AG04449 (cell line): ENCODE data around the gene SLC4A4.

Source experiments
- CTCF ChIA-PET: fragments of 350-600 bp; formaldehyde crosslinking; extraction: SDS; loops from one replicate; lab custom pipeline; 2021; ENCODE audit warnings: antibody characterized with exemption; lab: Yijun Ruan, JAX
- POLR2A ChIA-PET: fragments of 400-600, 350-600 bp; formaldehyde crosslinking; extraction: SDS; loops from one replicate; lab custom pipeline; 2020; ENCODE audit warnings: antibody characterized with exemption, inconsistent platforms; lab: Yijun Ruan, JAX
- DNase-seq: peaks from one replicate; pipeline ENCODE4 v3.0.0-alpha.2; 2010; ENCODE audit warnings: low read depth, low spot score
- H3K4me3 ChIP-seq: 2 replicates; pipeline ENCODE4 v1.5.1; 2011; ENCODE audit warnings: low read depth, mild to moderate bottlenecking, control low read depth, low read length
- TF ChIP-seq, protein P1 (sequence below): IDR thresholded peaks from one replicate; pipeline ENCODE4 v1.5.1; 2011; ENCODE audit warnings: mild to moderate bottlenecking, moderate library complexity, low read length, control low read depth, inconsistent platforms; ENCODE audit not compliant: insufficient read depth; ENCODE audit errors: missing control alignments

The SLC4A4 gene

DNA sequence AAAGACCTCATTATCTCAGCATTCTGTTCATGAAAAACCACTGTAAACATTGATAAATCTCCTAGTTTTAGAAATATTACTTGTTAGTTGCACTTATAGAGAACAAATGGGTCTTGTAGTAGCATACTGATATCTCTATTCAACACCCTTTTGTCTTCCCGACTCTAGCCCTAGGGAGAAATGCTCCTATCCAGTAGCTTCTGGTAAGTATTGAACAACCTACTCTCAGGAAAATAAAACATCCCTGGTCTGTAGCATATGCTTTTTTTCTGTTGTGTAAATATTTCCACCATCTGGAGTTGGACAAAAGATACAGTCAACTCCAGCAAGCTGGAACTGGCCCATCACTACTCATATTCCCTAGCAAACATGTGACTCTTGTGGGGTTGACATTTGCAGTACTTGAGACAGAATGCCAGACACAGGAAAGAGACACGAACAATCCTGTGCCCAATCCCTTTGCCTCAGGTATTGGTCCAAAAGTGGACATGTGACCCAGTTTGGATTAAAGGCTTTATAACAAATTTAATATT lies 256.8 kb downstream of the SLC4A4 start:
- ChIA-PET POLR2A (no interaction called here), CTCF (interaction anchor here (0.9 kb wide), 1 partner anchor 324 kb away, joined by 3 read pairs; no protein-coding TSS in a partner anchor)
- TF ChIP-seq, protein P1, sequence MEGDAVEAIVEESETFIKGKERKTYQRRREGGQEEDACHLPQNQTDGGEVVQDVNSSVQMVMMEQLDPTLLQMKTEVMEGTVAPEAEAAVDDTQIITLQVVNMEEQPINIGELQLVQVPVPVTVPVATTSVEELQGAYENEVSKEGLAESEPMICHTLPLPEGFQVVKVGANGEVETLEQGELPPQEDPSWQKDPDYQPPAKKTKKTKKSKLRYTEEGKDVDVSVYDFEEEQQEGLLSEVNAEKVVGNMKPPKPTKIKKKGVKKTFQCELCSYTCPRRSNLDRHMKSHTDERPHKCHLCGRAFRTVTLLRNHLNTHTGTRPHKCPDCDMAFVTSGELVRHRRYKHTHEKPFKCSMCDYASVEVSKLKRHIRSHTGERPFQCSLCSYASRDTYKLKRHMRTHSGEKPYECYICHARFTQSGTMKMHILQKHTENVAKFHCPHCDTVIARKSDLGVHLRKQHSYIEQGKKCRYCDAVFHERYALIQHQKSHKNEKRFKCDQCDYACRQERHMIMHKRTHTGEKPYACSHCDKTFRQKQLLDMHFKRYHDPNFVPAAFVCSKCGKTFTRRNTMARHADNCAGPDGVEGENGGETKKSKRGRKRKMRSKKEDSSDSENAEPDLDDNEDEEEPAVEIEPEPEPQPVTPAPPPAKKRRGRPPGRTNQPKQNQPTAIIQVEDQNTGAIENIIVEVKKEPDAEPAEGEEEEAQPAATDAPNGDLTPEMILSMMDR, result no peak
- H3K4me3 ChIP-seq, result no peak overlapping the region
- no peak for DNase-seq

DNA sequence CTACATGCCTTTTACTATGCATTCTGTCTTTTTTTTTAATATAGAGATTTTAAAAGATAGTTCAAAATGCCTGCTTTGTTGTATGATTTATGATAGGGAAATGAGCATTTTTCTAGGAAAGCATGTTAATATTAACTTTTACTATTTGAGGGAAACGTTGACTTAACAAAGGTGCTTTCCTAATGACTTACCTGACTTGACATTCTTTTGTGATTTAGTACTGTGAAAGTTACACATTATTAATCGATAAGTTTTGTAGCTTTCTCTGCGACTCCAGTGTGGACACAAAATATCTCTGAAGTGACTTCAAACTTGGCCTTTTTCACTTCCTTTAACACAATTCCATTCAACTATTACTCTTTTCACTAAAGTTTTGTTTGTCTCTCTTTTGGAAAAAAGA lies 260.8 kb downstream of the SLC4A4 start:
- POLR2A ChIA-PET, result no interaction called here
- CTCF ChIA-PET, result no interaction called here
- H3K4me3 ChIP-seq, result no peak overlapping the region
- TF ChIP-seq, protein P1, result no peak
- DNase-seq, result no peak

DNA sequence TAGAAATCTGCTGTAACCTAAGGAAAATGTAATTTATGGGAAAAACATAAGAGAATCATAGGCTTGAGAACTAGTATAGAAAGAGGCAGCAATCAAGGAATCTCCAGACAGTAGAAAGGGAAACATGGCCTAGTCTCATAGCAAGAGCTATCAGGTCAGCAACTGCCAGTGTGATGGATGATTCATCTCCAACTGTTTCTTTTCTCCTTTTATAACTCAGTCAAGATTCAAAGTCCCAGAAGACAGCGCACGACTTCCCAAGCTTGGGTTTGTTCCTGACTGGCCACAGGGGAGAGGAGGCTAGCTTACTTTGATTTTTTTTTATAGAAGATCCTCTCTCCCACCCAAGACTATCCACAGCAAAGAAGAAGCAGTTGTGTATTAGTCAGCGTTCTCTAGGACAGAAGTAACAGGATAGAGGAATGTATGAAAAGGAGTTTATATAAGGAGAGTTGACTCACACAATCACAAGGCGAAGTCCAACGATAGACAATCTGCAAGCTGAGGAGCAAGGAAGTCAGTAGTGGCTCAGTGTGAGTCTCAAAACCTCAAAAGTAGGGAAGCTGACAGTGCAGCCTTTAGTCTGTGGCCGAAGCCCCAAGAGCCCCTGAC lies 263.6 kb downstream of the SLC4A4 start:
- no peak overlapping the region for H3K4me3 ChIP-seq
- TF ChIP-seq, protein P1, result no peak
- POLR2A ChIA-PET, result interaction anchor here (1.4 kb wide), 1 partner anchor 416 kb away, joined by 3 read pairs; no protein-coding TSS in a partner anchor
- DNase-seq, result peak; percentile 24
- CTCF ChIA-PET, result no interaction called here

DNA sequence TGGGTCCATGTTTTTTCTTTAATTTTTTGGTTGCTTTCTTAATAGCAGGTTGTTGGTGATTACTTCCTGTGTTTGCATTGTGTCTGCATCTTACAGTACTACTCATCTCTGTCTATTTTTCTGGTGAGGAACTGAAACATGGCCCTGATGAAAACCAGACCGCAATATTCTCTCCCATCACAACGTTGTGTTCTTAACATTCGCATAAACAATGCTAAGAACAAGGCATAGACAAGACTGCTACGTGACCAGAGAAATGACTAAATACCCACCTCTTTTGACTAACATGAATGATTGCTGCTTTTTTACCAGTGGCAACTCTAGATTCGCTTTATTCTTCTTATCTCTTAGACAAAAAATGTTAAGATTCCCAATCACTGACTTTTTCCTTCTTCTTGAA lies 266.0 kb downstream of the SLC4A4 start:
- CTCF ChIA-PET, result no interaction called here
- POLR2A ChIA-PET, result no interaction called here
- DNase-seq, result no peak
- TF ChIP-seq, protein P1, result no peak
- no peak overlapping the region for H3K4me3 ChIP-seq

DNA sequence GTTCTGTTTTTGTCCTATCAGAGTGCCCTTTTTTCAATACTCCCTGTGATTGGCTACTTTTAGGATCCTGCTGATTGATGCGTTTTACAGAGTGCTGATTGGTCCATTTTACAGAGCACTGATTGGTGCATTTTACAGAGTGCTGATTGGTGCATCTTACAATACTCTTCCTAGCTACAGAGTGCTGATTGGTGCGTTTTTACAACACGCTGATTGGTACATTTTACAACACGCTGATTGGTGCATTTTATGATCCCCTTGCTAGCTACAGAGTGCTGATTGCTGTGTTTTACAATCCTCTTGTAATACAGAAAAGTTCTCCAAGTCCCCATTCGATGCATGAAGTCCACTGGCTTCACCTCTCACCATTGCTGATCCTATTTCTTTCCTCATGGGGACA lies 268.3 kb downstream of the SLC4A4 start:
- no peak overlapping the region for H3K4me3 ChIP-seq
- DNase-seq, result no peak
- CTCF ChIA-PET, result no interaction called here
- TF ChIP-seq, protein P1, result no peak
- POLR2A ChIA-PET, result no interaction called here

DNA sequence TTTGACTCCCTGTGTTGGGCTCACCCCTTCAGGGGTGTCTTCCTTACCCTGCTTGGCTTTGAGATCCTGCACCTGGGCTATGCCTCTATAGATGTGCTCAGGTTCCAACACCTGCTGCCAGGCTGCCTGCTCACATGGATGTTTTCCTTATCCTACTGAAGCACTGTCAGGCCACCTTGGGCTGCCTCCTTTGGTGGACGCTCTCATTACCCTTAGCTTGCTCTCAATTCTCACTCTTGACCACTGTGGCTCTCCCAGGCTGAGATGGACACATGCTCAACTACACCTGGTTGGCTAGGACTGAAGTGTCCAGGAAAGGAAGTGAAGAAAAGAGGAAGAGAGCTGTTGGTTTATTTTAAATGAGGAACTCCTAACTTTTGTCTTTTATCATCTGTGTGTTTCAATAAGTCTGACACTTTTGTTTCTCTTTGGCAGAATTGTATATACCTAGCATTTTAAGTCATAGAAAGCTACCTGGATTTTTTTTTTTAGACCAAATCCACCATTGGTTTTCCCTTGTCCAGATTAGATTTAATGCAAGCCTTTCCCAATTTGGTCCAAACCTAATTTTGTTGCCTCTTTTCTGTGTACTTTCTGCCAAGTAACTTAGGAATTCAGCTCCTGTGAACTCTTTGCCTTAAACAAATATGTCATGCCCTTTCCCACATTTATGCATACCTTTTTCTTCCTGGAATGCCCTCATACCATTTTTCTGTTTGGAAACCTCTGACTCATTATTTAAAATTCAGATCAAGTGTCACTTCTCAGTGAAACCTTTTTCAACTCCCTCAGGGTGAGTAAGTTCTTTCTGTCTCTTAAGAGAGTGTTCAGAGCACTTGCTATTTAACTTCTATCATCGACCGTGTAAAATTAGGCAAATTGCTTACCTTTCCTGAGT lies 269.2 kb downstream of the SLC4A4 start:
- H3K4me3 ChIP-seq, result no peak overlapping the region
- ChIA-PET CTCF (no interaction called here), POLR2A (no interaction called here)
- TF ChIP-seq, protein P1, result no peak
- DNase-seq, result peak; percentile 10
